AG09309 (cell line): ENCODE data around the gene ANXA3.

Experiments
- DNase-seq: peaks from one replicate; pipeline ENCODE4 v3.0.0-alpha.2; 2010; ENCODE audit warnings: low read depth
- H3K4me3 ChIP-seq: 2 replicates; pipeline ENCODE4 v1.5.1; 2011; ENCODE audit warnings: mild to moderate bottlenecking, low read depth, low read length, moderate library complexity; ENCODE audit not compliant: control insufficient read depth
- TF ChIP-seq, protein P1 (sequence below): IDR thresholded peaks from 2 replicates; pipeline ENCODE4 v1.5.1; 2011; ENCODE audit warnings: mild to moderate bottlenecking, low read depth, low read length, inconsistent platforms; ENCODE audit not compliant: insufficient read depth, control insufficient read depth; ENCODE audit errors: missing control alignments

ANXA3 gene

DNA sequence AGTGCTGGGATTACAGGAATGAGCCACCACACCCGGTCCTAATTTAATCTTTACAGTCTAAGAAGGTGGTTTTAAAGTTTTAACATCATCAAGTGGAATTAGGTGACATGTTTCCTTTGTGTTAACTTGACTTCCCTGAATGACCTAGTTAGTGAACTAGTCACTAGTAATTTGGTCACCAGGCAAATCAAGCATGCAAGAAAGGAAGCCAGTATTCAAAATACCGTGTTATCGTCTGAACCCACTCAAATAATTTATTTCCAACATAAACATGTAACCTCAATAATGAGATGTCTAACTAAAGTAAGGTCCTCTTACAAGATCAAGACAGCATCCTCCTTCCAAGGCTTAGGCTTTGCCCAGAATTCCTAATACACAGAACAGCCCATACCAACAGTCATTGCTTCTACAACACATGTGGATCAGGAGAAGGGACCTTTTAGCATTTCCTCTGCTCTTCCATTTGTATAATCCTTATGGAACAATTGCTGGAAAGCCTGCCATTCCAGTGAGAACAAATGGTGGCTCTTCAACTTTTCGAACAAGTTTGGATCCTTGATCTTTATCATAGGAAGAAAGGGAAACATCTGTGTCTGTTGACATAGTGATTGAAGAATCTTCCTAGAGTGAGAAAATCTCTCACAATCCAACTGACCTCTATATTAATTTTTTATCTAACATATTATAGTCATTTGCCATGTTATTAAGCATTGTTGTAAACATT lies 97.2 kb downstream of the ANXA3 start:
- TF ChIP-seq, protein P1, sequence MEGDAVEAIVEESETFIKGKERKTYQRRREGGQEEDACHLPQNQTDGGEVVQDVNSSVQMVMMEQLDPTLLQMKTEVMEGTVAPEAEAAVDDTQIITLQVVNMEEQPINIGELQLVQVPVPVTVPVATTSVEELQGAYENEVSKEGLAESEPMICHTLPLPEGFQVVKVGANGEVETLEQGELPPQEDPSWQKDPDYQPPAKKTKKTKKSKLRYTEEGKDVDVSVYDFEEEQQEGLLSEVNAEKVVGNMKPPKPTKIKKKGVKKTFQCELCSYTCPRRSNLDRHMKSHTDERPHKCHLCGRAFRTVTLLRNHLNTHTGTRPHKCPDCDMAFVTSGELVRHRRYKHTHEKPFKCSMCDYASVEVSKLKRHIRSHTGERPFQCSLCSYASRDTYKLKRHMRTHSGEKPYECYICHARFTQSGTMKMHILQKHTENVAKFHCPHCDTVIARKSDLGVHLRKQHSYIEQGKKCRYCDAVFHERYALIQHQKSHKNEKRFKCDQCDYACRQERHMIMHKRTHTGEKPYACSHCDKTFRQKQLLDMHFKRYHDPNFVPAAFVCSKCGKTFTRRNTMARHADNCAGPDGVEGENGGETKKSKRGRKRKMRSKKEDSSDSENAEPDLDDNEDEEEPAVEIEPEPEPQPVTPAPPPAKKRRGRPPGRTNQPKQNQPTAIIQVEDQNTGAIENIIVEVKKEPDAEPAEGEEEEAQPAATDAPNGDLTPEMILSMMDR, result no peak
- no peak for DNase-seq
- no peak overlapping the region for H3K4me3 ChIP-seq

DNA sequence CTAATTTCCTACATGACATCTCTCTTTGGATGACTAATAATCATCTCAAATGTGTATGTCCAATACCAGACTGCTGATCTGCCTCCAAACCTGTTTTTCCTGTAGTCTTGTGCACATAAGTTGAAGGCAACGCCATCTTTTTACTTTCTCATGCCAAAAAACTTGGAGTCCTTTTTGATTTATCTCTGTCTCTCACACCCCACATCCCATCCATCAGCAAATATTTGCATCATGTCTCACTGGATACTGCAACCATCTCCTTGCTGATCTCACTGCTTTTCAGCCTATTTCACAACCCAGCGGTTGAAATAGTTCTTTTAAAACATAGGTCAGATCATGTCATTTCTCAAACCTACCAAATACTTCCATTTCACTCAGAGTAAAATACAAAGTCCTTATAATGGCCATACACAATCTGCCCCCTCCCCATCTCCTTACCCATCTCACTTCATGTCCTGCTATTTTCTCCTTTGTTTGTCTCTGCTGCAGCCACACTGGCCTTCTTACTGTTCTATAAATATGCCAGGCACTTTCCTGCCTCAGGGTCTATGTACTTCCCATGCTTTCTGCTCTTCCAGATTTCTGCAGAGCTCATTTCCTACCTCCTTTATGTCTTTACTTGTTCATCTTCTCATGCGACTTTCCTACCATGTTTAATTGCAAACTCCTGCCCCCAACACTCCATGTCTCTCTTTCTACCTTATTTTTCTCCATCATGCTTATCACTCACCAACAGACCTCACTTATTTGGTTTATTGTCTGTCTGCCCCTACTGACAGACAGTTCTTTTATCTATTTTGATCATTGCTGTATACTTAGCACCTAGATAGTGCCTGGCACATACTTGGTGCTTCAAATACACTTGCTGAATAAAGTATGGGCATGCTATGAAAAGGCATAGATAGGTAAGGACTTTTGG lies 98.8 kb downstream of the ANXA3 start:
- peak; percentile 65 for DNase-seq
- TF ChIP-seq, protein P1, result no peak
- H3K4me3 ChIP-seq, result no peak overlapping the region

DNA sequence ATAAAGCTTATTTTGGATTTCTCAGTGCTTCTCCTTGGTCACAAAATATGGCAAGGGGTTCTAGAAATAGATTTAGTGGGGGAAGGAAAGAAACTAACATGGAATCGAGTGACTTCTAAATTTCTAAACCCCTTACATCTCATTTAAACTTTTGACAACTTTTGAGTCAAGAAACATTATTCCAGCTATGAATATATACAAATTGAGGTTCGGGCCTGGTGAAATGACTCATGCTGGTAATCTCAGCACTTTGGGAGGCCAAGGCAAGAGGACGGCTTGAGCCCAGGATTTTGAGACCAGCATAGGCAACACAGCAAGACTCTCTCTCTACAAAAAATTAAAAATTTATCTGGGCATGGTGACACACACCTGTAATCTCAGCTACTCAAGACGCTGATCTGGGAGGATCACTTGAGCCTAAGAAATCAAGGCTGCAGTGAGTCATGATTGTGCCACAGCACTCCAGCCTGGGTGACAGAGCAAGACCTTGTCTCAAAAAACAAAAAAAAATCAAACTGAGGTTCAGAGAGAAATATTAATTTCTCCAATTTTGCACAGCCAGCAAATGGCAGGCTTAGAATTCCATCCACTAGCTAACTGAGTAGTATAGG lies 99.8 kb downstream of the ANXA3 start:
- no peak overlapping the region for H3K4me3 ChIP-seq
- TF ChIP-seq, protein P1, result no peak
- DNase-seq, result no peak

DNA sequence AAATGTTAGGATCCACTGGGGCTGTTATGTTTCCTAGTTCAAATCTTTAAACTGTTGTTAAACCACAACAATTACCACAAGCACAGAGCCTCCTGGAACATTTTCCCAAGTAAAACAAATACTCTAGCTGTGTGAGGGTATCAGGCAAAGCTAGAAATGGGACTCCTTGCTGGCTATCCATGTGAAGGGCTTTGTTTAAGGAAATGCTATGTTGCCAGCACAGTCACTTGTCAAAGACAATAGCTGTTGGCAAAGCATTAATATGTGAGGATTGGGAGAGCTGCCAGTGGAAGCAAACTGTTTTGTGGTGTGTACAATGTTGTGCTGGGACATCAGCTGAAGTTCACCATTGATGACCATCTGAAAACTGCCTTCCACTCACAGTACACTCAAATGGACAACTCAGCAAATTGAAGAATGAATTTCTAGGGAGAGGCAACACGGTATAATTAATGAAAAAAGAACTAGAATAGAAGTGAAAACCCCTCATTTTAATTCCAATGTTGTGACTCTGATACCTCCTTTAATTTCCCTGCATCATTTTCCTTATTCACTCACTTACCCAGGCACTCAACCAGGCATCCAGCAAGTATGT lies 100.8 kb downstream of the ANXA3 start:
- no peak overlapping the region for H3K4me3 ChIP-seq
- no peak for DNase-seq
- TF ChIP-seq, protein P1, result no peak

DNA sequence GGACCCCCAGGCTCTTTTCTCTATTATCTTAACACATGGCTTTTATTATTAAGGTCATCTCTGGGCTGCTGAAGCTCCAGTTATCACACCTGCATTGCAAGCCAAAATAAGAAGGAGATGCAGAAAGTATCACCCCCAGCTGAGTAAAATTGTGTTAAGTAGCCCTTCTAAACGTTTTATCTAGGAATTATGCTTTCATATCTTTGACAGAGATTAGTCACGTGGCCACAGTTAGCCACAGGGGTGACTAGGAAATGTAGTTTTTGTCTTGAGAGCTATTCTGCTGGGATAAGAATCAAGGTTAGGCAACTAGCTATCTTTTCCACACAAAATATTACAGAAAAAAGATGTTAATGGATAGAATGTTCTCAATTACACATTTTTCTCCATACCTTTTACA lies 102.1 kb downstream of the ANXA3 start:
- TF ChIP-seq, protein P1, result no peak
- DNase-seq, result no peak
- H3K4me3 ChIP-seq, result no peak overlapping the region

DNA sequence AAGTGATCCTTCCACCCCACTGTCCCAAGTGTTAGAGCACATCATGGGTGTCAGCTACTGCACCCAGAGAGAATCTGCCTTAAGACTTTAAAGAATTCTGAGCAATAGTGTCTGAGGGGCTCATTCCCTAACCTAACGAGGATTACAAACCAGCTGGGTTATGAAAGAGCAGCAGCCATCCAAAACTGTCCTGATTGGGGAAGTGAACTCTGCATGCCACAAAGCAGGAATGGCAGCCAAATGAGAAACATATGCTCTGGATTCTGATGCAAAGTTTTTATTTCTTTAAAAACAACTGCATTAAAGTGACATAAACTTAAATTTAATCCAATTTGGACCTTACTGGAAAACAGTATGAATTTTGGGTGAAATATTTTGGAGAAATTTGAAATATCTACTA lies 103.2 kb downstream of the ANXA3 start:
- no peak overlapping the region for H3K4me3 ChIP-seq
- TF ChIP-seq, protein P1, result no peak
- DNase-seq, result peak; percentile 45
